GM06990 (cell line): ENCODE measurements around the gene CEBPE.

Experiments used
- DNase-seq: peaks from one replicate; pipeline ENCODE4 v3.0.0-alpha.2; 2011; ENCODE audit not compliant: insufficient read length; ENCODE audit errors: extremely low read depth
- H3K27me3 ChIP-seq: replicated peaks from 2 replicates; pipeline ENCODE4 v1.6.0; 2011; ENCODE audit warnings: low read length; ENCODE audit not compliant: control insufficient read depth, insufficient read depth
- H3K36me3 ChIP-seq: 2 replicates; pipeline ENCODE4 v1.5.1; 2011; ENCODE audit warnings: low read length; ENCODE audit not compliant: control insufficient read depth, insufficient read depth
- H3K4me3 ChIP-seq: replicated peaks from 2 replicates; pipeline ENCODE4 v1.5.1; 2011; ENCODE audit warnings: low read depth, mild to moderate bottlenecking, control low read depth, low read length
- CTCF ChIP-seq: IDR thresholded peaks from 2 replicates; pipeline ENCODE4 v1.5.1; 2011; ENCODE audit warnings: low read length, control low read depth, mild to moderate bottlenecking, inconsistent platforms; ENCODE audit not compliant: insufficient read depth, poor library complexity, severe bottlenecking

Gene CEBPE

GRCh38 chr14:23136566-23137133 lies 17.6 kb upstream of the CEBPE start:
- no peak for DNase-seq

GRCh38 chr14:23132970-23133369 lies 13.9 kb upstream of the CEBPE start:
- Histone ChIP-seq H3K27me3 (no peaks in the 10 kb centered on the region; the same call in 1 of the 2 replicates), H3K36me3 (no peaks in the 10 kb centered on the region), H3K4me3 (no peak overlapping the region)
- TF ChIP-seq CTCF = no peak
- DNase-seq = no peak

More at GRCh38 chr14:23136566-23137133, 17.6 kb upstream of the CEBPE start:
- Histone ChIP-seq H3K27me3 (0 out of 2 replicates have a peak, but pooled peaks cover 3% of the 10 kb centered on the region), H3K4me3 (no peak overlapping the region), H3K36me3 (no peaks in the 10 kb centered on the region)
- no peak for TF ChIP-seq CTCF

GRCh38 chr14:23131482-23131881 lies 12.4 kb upstream of the CEBPE start:
- DNase-seq = no peak
- H3K27me3 ChIP-seq = no peaks in the 10 kb centered on the region; the same call in 1 of the 2 replicates
- no peak overlapping the region for H3K4me3 ChIP-seq
- H3K36me3 ChIP-seq = no peaks in the 10 kb centered on the region
- TF ChIP-seq CTCF = no peak

GRCh38 chr14:23130871-23131270 lies 11.8 kb upstream of the CEBPE start:
- DNase-seq = no peak
- H3K27me3 ChIP-seq = no peaks in the 10 kb centered on the region; the same call in 1 of the 2 replicates
- no peak for TF ChIP-seq CTCF
- no peaks in the 10 kb centered on the region for H3K36me3 ChIP-seq
- H3K4me3 ChIP-seq = no peak overlapping the region

- Histone ChIP-seq H3K4me3 (no peak overlapping the region), H3K27me3 (no peaks in the 10 kb centered on the region; the same call in 1 of the 2 replicates), H3K36me3 (no peaks in the 10 kb centered on the region)
- DNase-seq = no peak
- TF ChIP-seq CTCF = no peak
These were observed 10.8 kb upstream of the CEBPE start for GRCh38 chr14:23129759-23130316.
